AG09309 (cell line): ENCODE results near the gene DMRT1.

ENCODE experiments used
- DNase-seq: peaks from one replicate; pipeline ENCODE4 v3.0.0-alpha.2; 2010; ENCODE audit warnings: low read depth
- H3K4me3 ChIP-seq: 2 replicates; pipeline ENCODE4 v1.5.1; 2011; ENCODE audit warnings: mild to moderate bottlenecking, low read depth, low read length, moderate library complexity; ENCODE audit not compliant: control insufficient read depth
- CTCF ChIP-seq: IDR thresholded peaks from 2 replicates; pipeline ENCODE4 v1.5.1; 2011; ENCODE audit warnings: mild to moderate bottlenecking, low read depth, low read length, inconsistent platforms; ENCODE audit not compliant: insufficient read depth, control insufficient read depth; ENCODE audit errors: missing control alignments

DMRT1 gene

GRCh38 chr9:840343-840742 lies 1.2 kb upstream of the DMRT1 start:
- H3K4me3 ChIP-seq = no peak overlapping the region
- no peak for TF ChIP-seq CTCF
- DNase-seq = no peak

- H3K4me3 ChIP-seq = no peak overlapping the region
- no peak for TF ChIP-seq CTCF
- no peak for DNase-seq
Observed at GRCh38 chr9:842635-843426, 1.3 kb downstream of the DMRT1 start.

GRCh38 chr9:843427-843785 lies 1.9 kb downstream of the DMRT1 start:
- H3K4me3 ChIP-seq = no peak overlapping the region
- no peak for TF ChIP-seq CTCF
- DNase-seq = no peak

GRCh38 chr9:846852-847251 lies 5.4 kb downstream of the DMRT1 start:
- TF ChIP-seq CTCF = no peak
- DNase-seq = no peak
- no peak overlapping the region for H3K4me3 ChIP-seq

- no peak for TF ChIP-seq CTCF
- H3K4me3 ChIP-seq = no peak overlapping the region
- no peak for DNase-seq
Observed at GRCh38 chr9:847505-847904, 6.0 kb downstream of the DMRT1 start.

- H3K4me3 ChIP-seq = no peak overlapping the region
- DNase-seq = no peak
- no peak for TF ChIP-seq CTCF
Observed at GRCh38 chr9:849431-849830, 7.9 kb downstream of the DMRT1 start.

- H3K4me3 ChIP-seq = no peak overlapping the region
- TF ChIP-seq CTCF = no peak
- no peak for DNase-seq
Observed at GRCh38 chr9:852539-852938, 11.0 kb downstream of the DMRT1 start.
